SK-N-SH (cell line): Measurements from ENCODE around the gene FAM72D.
"Not testable (repeated sequence)": the region's sequence is repeated elsewhere in the genome, so short reads cannot be mapped to it uniquely, and the experiment has no call there.

Experiments
- EP300 ChIP-seq, 2 experiments: IDR thresholded peaks; 2 replicates each; pipeline versions ENCODE4 v1.4.0 to v1.6.1; 2012; ENCODE audit warnings: borderline replicate concordance in 1 of 2, low read depth in 1 of 2, low read length in 1 of 2
- FOXJ3 ChIP-seq: sonication (generic); formaldehyde crosslinking; IDR thresholded peaks from 2 replicates; pipeline ENCODE4 v1.5.1; 2020; ENCODE audit warnings: mild to moderate bottlenecking, missing genetic modification reagents
- JUND ChIP-seq: IDR thresholded peaks from 2 replicates; pipeline ENCODE4 v1.4.0; 2012
- POLR2AphosphoS5 ChIP-seq: IDR thresholded peaks from 2 replicates; pipeline ENCODE4 v1.6.1; 2012; ENCODE audit warnings: low read depth, low read length
- RAD21 ChIP-seq: IDR thresholded peaks from 2 replicates; pipeline ENCODE4 v1.6.1; 2012; ENCODE audit warnings: mild to moderate bottlenecking, low read length
- RFX5 ChIP-seq: IDR thresholded peaks from 2 replicates; pipeline ENCODE4 v1.6.1; 2012; ENCODE audit warnings: mild to moderate bottlenecking, improper control_type of control experiment, low read length
- TAF1 ChIP-seq: IDR thresholded peaks from 2 replicates; pipeline ENCODE4 v1.6.1; 2012; ENCODE audit warnings: low read depth, mild to moderate bottlenecking, low read length, moderate library complexity, borderline replicate concordance
- YY1 ChIP-seq: IDR thresholded peaks from 2 replicates; pipeline ENCODE4 v1.4.0; 2012; ENCODE audit warnings: low read depth, mild to moderate bottlenecking
- TF ChIP-seq, protein P1 (sequence below): fragments of 200-600 bp; sonication (generic); IDR thresholded peaks from 2 replicates; pipeline ENCODE4 v1.6.1; 2017; ENCODE audit warnings: antibody characterized with exemption, mild to moderate bottlenecking, moderate library complexity
- TF ChIP-seq, protein P2 (sequence below): IDR thresholded peaks from 2 replicates; pipeline ENCODE4 v1.4.0; 2012; ENCODE audit warnings: low read depth, borderline replicate concordance
- TF ChIP-seq, protein P3 (sequence below): IDR thresholded peaks from 2 replicates; pipeline ENCODE4 v1.4.0; 2012; ENCODE audit warnings: low read depth, borderline replicate concordance

DNA sequence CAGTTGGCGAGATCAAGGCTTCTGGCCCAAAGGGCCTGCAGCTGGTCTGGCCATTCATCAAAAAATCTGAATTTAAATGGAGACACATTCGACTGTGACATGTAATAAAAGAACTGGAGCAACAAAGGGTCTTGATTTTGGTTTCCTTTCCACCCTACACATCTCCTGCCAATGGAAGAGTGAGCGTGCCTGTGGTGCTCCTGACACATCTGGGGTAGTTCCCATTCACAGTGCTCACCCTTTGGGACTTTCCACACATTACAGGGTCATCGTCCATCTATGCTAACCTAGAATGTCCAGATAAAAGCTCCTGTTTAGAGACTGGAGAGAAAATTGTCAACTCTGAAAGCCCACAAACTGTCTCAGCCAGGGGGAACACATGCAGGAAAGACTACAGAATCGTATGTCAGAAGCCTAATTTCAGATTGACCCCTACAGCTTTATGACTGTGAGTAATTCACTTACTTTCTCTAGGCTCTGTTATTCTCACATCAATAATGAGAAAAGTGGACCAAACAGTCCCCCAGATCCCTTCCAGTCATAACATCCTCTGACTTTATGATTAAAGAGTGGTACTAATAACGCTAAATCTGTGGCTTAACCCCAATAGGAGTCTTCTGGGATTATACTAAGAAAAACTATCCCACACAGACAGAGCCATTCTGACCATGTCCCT lies 47.5 kb upstream of the FAM72D start:
- TF ChIP-seq, protein P1, sequence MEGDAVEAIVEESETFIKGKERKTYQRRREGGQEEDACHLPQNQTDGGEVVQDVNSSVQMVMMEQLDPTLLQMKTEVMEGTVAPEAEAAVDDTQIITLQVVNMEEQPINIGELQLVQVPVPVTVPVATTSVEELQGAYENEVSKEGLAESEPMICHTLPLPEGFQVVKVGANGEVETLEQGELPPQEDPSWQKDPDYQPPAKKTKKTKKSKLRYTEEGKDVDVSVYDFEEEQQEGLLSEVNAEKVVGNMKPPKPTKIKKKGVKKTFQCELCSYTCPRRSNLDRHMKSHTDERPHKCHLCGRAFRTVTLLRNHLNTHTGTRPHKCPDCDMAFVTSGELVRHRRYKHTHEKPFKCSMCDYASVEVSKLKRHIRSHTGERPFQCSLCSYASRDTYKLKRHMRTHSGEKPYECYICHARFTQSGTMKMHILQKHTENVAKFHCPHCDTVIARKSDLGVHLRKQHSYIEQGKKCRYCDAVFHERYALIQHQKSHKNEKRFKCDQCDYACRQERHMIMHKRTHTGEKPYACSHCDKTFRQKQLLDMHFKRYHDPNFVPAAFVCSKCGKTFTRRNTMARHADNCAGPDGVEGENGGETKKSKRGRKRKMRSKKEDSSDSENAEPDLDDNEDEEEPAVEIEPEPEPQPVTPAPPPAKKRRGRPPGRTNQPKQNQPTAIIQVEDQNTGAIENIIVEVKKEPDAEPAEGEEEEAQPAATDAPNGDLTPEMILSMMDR, result not testable (repeated sequence)
- not testable (repeated sequence) for TF ChIP-seq FOXJ3 (CRISPR knock-in tag); EP300 (IDR thresholded peaks at IDR 0.05; ENCODE audit: borderline replicate concordance in 1 of 2, low read depth in 1 of 2, low read length in 1 of 2); POLR2AphosphoS5; TAF1; JUND; YY1; RAD21; RFX5
- TF ChIP-seq, protein P2, sequence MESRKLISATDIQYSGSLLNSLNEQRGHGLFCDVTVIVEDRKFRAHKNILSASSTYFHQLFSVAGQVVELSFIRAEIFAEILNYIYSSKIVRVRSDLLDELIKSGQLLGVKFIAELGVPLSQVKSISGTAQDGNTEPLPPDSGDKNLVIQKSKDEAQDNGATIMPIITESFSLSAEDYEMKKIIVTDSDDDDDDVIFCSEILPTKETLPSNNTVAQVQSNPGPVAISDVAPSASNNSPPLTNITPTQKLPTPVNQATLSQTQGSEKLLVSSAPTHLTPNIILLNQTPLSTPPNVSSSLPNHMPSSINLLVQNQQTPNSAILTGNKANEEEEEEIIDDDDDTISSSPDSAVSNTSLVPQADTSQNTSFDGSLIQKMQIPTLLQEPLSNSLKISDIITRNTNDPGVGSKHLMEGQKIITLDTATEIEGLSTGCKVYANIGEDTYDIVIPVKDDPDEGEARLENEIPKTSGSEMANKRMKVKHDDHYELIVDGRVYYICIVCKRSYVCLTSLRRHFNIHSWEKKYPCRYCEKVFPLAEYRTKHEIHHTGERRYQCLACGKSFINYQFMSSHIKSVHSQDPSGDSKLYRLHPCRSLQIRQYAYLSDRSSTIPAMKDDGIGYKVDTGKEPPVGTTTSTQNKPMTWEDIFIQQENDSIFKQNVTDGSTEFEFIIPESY, result not testable (repeated sequence)
- TF ChIP-seq, protein P3, sequence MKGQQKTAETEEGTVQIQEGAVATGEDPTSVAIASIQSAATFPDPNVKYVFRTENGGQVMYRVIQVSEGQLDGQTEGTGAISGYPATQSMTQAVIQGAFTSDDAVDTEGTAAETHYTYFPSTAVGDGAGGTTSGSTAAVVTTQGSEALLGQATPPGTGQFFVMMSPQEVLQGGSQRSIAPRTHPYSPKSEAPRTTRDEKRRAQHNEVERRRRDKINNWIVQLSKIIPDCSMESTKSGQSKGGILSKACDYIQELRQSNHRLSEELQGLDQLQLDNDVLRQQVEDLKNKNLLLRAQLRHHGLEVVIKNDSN, result not testable (repeated sequence)
